WTC11 (cell line): ENCODE measurements around the gene ACP1. TPM values are rescaled to one million over a fixed set of nuclear protein-coding genes. Genes with fewer than 3 reads are reported as not detected.

Experiments used
- ATAC-seq: fragments of 200-7000 bp; cut with Tn5 transposase; 2 replicates; pipeline ENCODE4 v1.10.0; 2021; ENCODE audit warnings: mild to moderate bottlenecking, moderate library complexity
- CTCF ChIA-PET: fragments of 300-600 bp; sonication (Branson Sonifier 250); formaldehyde crosslinking; loops from one replicate; lab custom pipeline; 2021; ENCODE audit warnings: antibody characterized with exemption; lab: Charles Lee
- POLR2A ChIA-PET: fragments of 350-600 bp; sonication (Branson Sonifier 250); formaldehyde crosslinking; loops from one replicate; lab custom pipeline; 2021; ENCODE audit warnings: antibody characterized with exemption; lab: Charles Lee
- DNase-seq: peaks from one replicate; pipeline ENCODE4 v3.0.0; 2021; ENCODE audit warnings: low spot score
- H3K27ac Mint-ChIP-seq: 2 replicates; pipeline ENCODE4 v1.8.0; 2021; ENCODE audit warnings: mixed read lengths
- H3K27me3 Mint-ChIP-seq: 2 replicates; pipeline ENCODE4 v1.8.0; 2021; ENCODE audit warnings: low read depth, mild to moderate bottlenecking, moderate library complexity, mixed read lengths
- H3K36me3 Mint-ChIP-seq: 2 replicates; pipeline ENCODE4 v1.8.0; 2021; ENCODE audit warnings: mixed read lengths
- H3K4me1 Mint-ChIP-seq: 2 replicates; pipeline ENCODE4 v1.8.0; 2022; ENCODE audit warnings: mixed read lengths
- H3K4me3 Mint-ChIP-seq: 2 replicates; pipeline ENCODE4 v1.8.0; 2021; ENCODE audit warnings: mild to moderate bottlenecking, moderate library complexity, mixed read lengths
- H3K9me3 Mint-ChIP-seq: 2 replicates; pipeline ENCODE4 v1.8.0; 2021; ENCODE audit warnings: mixed read lengths
- CBFB ChIP-seq: sonication (generic); formaldehyde crosslinking; IDR thresholded peaks from 2 replicates; pipeline ENCODE4 v1.8.1; 2022; ENCODE audit warnings: mild to moderate bottlenecking, low read depth, missing genetic modification reagents
- CREB1 ChIP-seq: sonication (generic); formaldehyde crosslinking; IDR thresholded peaks from 2 replicates; pipeline ENCODE4 v1.8.0; 2023; ENCODE audit warnings: mild to moderate bottlenecking, missing genetic modification reagents
- ESRRA ChIP-seq: sonication (generic); formaldehyde crosslinking; IDR thresholded peaks from 2 replicates; pipeline ENCODE4 v1.8.1; 2022; ENCODE audit warnings: mild to moderate bottlenecking, missing genetic modification reagents, borderline replicate concordance
- FOXP1 ChIP-seq: sonication (generic); formaldehyde crosslinking; IDR thresholded peaks from 2 replicates; pipeline ENCODE4 v1.8.0; 2022; ENCODE audit warnings: missing genetic modification reagents, mild to moderate bottlenecking, moderate library complexity, borderline replicate concordance
- GTF2I ChIP-seq: fragments of 250-450 bp; sonication (Bioruptor Pico); conservative IDR thresholded peaks from 2 replicates; pipeline ENCODE4 v1.4.0; 2021; ENCODE audit warnings: mild to moderate bottlenecking
- JUN ChIP-seq: sonication (generic); formaldehyde crosslinking; IDR thresholded peaks from 2 replicates; pipeline ENCODE4 v1.8.0; 2023; ENCODE audit warnings: mild to moderate bottlenecking, missing genetic modification reagents
- MYBL2 ChIP-seq: sonication (generic); formaldehyde crosslinking; IDR thresholded peaks from 2 replicates; pipeline ENCODE4 v1.8.1; 2023; ENCODE audit warnings: mild to moderate bottlenecking, moderate library complexity, missing genetic modification reagents
- NR1H2 ChIP-seq: sonication (generic); formaldehyde crosslinking; IDR thresholded peaks from 2 replicates; pipeline ENCODE4 v1.9.0; 2021; ENCODE audit warnings: mild to moderate bottlenecking, moderate library complexity, missing genetic modification reagents
- OVOL2 ChIP-seq: fragments of 250-450 bp; sonication (Bioruptor Pico); IDR thresholded peaks from 2 replicates; pipeline ENCODE4 v1.9.0; 2021; ENCODE audit warnings: mild to moderate bottlenecking, borderline replicate concordance
- RELA ChIP-seq: sonication (generic); formaldehyde crosslinking; IDR thresholded peaks from 2 replicates; pipeline ENCODE4 v1.8.1; 2022; ENCODE audit warnings: missing genetic modification reagents, mild to moderate bottlenecking, borderline replicate concordance
- SOX15 ChIP-seq: fragments of 250-450 bp; sonication (Bioruptor Pico); IDR thresholded peaks from 2 replicates; pipeline ENCODE4 v1.9.0; 2021; ENCODE audit warnings: mild to moderate bottlenecking
- SP1 ChIP-seq: sonication (generic); formaldehyde crosslinking; conservative IDR thresholded peaks from 2 replicates; pipeline ENCODE4 v1.8.1; 2022; ENCODE audit warnings: missing genetic modification reagents
- TCF7 ChIP-seq: sonication (generic); formaldehyde crosslinking; IDR thresholded peaks from 2 replicates; pipeline ENCODE4 v1.8.0; 2022; ENCODE audit warnings: mild to moderate bottlenecking, low read depth, missing genetic modification reagents, moderate library complexity
- TP53 ChIP-seq: sonication (generic); formaldehyde crosslinking; IDR thresholded peaks from 2 replicates; pipeline ENCODE4 v1.8.1; 2023; ENCODE audit warnings: mild to moderate bottlenecking, missing genetic modification reagents
- ZNF232 ChIP-seq: sonication (generic); formaldehyde crosslinking; IDR thresholded peaks from 2 replicates; pipeline ENCODE4 v1.8.0; 2022; ENCODE audit warnings: mild to moderate bottlenecking, missing genetic modification reagents
- ZNF263 ChIP-seq: sonication (generic); formaldehyde crosslinking; IDR thresholded peaks from 2 replicates; pipeline ENCODE4 v1.8.1; 2022; ENCODE audit warnings: low read depth, mild to moderate bottlenecking, moderate library complexity, missing genetic modification reagents
- ZNF396 ChIP-seq: fragments of 250-450 bp; sonication (Bioruptor Pico); IDR thresholded peaks from 2 replicates; pipeline ENCODE4 v1.8.0; 2021; ENCODE audit warnings: mild to moderate bottlenecking, moderate library complexity, borderline replicate concordance
- ZNF416 ChIP-seq: fragments of 250-450 bp; sonication (Bioruptor Pico); IDR thresholded peaks from 2 replicates; pipeline ENCODE4 v1.9.0; 2021; ENCODE audit warnings: mild to moderate bottlenecking, inconsistent platforms
- ZNF671 ChIP-seq: fragments of 250-450 bp; sonication (Bioruptor Pico); IDR thresholded peaks from 2 replicates; pipeline ENCODE4 v1.8.0; 2021; ENCODE audit warnings: mild to moderate bottlenecking
- total RNA-seq: library from RNA; stranded (reverse); gene quantifications from 3 replicates; pipeline ENCODE4 v1.2.3, GENCODE V29; 2021
- TF ChIP-seq, protein P1 (sequence below): sonication (generic); formaldehyde crosslinking; IDR thresholded peaks from 2 replicates; pipeline ENCODE4 v1.8.1; 2022; ENCODE audit warnings: low read depth, mild to moderate bottlenecking, moderate library complexity, missing genetic modification reagents, borderline replicate concordance
- TF ChIP-seq, protein P2 (sequence below): sonication (generic); formaldehyde crosslinking; IDR thresholded peaks from 2 replicates; pipeline ENCODE4 v1.8.0; 2022; ENCODE audit warnings: missing genetic modification reagents
- TF ChIP-seq, protein P3 (sequence below): fragments of 250-450 bp; sonication (Bioruptor Pico); IDR thresholded peaks from 2 replicates; pipeline ENCODE4 v2.1.2; 2022; ENCODE audit warnings: mild to moderate bottlenecking, moderate library complexity
- TF ChIP-seq, protein P4 (sequence below): sonication (generic); formaldehyde crosslinking; IDR thresholded peaks from 2 replicates; pipeline ENCODE4 v1.8.0; 2022; ENCODE audit warnings: mild to moderate bottlenecking, missing genetic modification reagents
- TF ChIP-seq, protein P5 (sequence below): sonication (generic); formaldehyde crosslinking; IDR thresholded peaks from 2 replicates; pipeline ENCODE4 v1.8.1; 2022; ENCODE audit warnings: low read depth, missing genetic modification reagents, borderline replicate concordance
- TF ChIP-seq, protein P6 (sequence below): sonication (generic); formaldehyde crosslinking; IDR thresholded peaks from 2 replicates; pipeline ENCODE4 v1.8.1; 2022; ENCODE audit warnings: missing genetic modification reagents, borderline replicate concordance

Gene ACP1
- total RNA-seq, 1 experiment from 2014 or later: 150 TPM

- ChIA-PET POLR2A (no interaction called here), CTCF (interaction anchor here (1.3 kb wide), 1 partner anchor 23 kb away, joined by 3 read pairs; no protein-coding TSS in a partner anchor)
- H3K9me3 Mint-ChIP-seq: no peaks in the 10 kb centered on the region
- ATAC-seq: no peak
- H3K36me3 Mint-ChIP-seq: peaks cover 23% of the 10 kb centered on the region
- H3K4me1 Mint-ChIP-seq: peaks cover 28% of the 10 kb centered on the region
- no peak overlapping the region for H3K4me3 Mint-ChIP-seq
- no peak overlapping the region; the same call in 1 of the 2 replicates for H3K27ac Mint-ChIP-seq
- TF ChIP-seq GTF2I (CRISPR knock-in tag) (no peak), ZNF263 (CRISPR knock-in tag) (no peak), FOXP1 (CRISPR knock-in tag) (no peak), CBFB (no peak), TCF7 (CRISPR knock-in tag) (no peak), CREB1 (CRISPR knock-in tag) (no peak), TP53 (CRISPR knock-in tag) (no peak), ZNF396 (CRISPR knock-in tag) (no peak), SP1 (CRISPR knock-in tag) (no peak), RELA (CRISPR knock-in tag) (no peak), ZNF416 (CRISPR knock-in tag) (no peak)
- TF ChIP-seq, protein P1, sequence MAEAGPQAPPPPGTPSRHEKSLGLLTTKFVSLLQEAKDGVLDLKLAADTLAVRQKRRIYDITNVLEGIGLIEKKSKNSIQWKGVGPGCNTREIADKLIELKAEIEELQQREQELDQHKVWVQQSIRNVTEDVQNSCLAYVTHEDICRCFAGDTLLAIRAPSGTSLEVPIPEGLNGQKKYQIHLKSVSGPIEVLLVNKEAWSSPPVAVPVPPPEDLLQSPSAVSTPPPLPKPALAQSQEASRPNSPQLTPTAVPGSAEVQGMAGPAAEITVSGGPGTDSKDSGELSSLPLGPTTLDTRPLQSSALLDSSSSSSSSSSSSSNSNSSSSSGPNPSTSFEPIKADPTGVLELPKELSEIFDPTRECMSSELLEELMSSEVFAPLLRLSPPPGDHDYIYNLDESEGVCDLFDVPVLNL (CRISPR knock-in tag): no peak
- TF ChIP-seq, protein P2, sequence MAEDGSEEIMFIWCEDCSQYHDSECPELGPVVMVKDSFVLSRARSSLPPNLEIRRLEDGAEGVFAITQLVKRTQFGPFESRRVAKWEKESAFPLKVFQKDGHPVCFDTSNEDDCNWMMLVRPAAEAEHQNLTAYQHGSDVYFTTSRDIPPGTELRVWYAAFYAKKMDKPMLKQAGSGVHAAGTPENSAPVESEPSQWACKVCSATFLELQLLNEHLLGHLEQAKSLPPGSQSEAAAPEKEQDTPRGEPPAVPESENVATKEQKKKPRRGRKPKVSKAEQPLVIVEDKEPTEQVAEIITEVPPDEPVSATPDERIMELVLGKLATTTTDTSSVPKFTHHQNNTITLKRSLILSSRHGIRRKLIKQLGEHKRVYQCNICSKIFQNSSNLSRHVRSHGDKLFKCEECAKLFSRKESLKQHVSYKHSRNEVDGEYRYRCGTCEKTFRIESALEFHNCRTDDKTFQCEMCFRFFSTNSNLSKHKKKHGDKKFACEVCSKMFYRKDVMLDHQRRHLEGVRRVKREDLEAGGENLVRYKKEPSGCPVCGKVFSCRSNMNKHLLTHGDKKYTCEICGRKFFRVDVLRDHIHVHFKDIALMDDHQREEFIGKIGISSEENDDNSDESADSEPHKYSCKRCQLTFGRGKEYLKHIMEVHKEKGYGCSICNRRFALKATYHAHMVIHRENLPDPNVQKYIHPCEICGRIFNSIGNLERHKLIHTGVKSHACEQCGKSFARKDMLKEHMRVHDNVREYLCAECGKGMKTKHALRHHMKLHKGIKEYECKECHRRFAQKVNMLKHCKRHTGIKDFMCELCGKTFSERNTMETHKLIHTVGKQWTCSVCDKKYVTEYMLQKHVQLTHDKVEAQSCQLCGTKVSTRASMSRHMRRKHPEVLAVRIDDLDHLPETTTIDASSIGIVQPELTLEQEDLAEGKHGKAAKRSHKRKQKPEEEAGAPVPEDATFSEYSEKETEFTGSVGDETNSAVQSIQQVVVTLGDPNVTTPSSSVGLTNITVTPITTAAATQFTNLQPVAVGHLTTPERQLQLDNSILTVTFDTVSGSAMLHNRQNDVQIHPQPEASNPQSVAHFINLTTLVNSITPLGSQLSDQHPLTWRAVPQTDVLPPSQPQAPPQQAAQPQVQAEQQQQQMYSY (CRISPR knock-in tag): no peak
- TF ChIP-seq, protein P3, sequence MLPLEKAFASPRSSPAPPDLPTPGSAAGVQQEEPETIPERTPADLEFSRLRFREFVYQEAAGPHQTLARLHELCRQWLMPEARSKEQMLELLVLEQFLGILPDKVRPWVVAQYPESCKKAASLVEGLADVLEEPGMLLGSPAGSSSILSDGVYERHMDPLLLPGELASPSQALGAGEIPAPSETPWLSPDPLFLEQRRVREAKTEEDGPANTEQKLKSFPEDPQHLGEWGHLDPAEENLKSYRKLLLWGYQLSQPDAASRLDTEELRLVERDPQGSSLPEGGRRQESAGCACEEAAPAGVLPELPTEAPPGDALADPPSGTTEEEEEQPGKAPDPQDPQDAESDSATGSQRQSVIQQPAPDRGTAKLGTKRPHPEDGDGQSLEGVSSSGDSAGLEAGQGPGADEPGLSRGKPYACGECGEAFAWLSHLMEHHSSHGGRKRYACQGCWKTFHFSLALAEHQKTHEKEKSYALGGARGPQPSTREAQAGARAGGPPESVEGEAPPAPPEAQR: no peak
- TF ChIP-seq, protein P4, sequence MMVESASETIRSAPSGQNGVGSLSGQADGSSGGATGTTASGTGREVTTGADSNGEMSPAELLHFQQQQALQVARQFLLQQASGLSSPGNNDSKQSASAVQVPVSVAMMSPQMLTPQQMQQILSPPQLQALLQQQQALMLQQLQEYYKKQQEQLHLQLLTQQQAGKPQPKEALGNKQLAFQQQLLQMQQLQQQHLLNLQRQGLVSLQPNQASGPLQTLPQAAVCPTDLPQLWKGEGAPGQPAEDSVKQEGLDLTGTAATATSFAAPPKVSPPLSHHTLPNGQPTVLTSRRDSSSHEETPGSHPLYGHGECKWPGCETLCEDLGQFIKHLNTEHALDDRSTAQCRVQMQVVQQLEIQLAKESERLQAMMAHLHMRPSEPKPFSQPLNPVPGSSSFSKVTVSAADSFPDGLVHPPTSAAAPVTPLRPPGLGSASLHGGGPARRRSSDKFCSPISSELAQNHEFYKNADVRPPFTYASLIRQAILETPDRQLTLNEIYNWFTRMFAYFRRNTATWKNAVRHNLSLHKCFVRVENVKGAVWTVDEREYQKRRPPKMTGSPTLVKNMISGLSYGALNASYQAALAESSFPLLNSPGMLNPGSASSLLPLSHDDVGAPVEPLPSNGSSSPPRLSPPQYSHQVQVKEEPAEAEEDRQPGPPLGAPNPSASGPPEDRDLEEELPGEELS (CRISPR knock-in tag): no peak
- TF ChIP-seq, protein P5, sequence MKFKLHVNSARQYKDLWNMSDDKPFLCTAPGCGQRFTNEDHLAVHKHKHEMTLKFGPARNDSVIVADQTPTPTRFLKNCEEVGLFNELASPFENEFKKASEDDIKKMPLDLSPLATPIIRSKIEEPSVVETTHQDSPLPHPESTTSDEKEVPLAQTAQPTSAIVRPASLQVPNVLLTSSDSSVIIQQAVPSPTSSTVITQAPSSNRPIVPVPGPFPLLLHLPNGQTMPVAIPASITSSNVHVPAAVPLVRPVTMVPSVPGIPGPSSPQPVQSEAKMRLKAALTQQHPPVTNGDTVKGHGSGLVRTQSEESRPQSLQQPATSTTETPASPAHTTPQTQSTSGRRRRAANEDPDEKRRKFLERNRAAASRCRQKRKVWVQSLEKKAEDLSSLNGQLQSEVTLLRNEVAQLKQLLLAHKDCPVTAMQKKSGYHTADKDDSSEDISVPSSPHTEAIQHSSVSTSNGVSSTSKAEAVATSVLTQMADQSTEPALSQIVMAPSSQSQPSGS (CRISPR knock-in tag): no peak
- TF ChIP-seq, all 79 proteins: peak for 0
- H3K27me3 Mint-ChIP-seq: no peaks in the 10 kb centered on the region
- DNase-seq: no peak
Measured at GRCh38 chr2:271917-272316, 7.2 kb downstream of the ACP1 start.

DNA sequence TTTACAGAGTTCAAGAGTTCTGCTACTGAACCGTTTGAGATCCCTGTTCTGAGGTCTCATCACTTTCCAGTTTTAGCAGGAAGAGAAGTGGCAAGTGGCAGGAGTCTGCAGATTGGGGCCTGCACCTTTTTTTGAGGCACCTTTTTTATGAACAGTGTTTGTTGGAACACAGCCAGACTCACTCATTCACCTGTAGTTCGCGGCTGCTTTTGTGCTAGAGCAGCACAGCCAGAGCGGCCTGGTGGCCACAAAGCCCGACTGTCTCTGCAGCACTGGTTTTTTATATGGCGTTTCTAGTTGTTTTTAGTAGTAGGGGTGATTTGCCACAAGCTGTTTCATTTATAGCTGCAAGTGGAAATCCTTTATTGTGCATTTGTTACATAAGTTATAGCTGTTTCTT is 8.6 kb downstream of the ACP1 start:
- POLR2A ChIA-PET: no interaction called here
- ATAC-seq (no peak), DNase-seq (no peak)
- H3K9me3 Mint-ChIP-seq: no peaks in the 10 kb centered on the region
- H3K4me3 Mint-ChIP-seq: no peak overlapping the region
- CTCF ChIA-PET: no interaction called here
- H3K27ac Mint-ChIP-seq: no peak overlapping the region
- no peaks in the 10 kb centered on the region for H3K27me3 Mint-ChIP-seq
- H3K4me1 Mint-ChIP-seq: peaks cover 16% of the 10 kb centered on the region; the same call in 1 of the 2 replicates
- H3K36me3 Mint-ChIP-seq: peaks cover 38% of the 10 kb centered on the region
- TF ChIP-seq SOX15 (CRISPR knock-in tag): no peak
- TF ChIP-seq, protein P6, sequence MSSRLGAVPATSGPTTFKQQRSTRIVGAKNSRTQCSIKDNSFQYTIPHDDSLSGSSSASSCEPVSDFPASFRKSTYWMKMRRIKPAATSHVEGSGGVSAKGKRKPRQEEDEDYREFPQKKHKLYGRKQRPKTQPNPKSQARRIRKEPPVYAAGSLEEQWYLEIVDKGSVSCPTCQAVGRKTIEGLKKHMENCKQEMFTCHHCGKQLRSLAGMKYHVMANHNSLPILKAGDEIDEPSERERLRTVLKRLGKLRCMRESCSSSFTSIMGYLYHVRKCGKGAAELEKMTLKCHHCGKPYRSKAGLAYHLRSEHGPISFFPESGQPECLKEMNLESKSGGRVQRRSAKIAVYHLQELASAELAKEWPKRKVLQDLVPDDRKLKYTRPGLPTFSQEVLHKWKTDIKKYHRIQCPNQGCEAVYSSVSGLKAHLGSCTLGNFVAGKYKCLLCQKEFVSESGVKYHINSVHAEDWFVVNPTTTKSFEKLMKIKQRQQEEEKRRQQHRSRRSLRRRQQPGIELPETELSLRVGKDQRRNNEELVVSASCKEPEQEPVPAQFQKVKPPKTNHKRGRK (CRISPR knock-in tag): no peak
- no peak for TF ChIP-seq NR1H2 (CRISPR knock-in tag)
- no peak for TF ChIP-seq FOXP1 (CRISPR knock-in tag)
- TF ChIP-seq JUN (CRISPR knock-in tag): no peak
- no peak for TF ChIP-seq ZNF671 (CRISPR knock-in tag)
- no peak for TF ChIP-seq ZNF263 (CRISPR knock-in tag)
- no peak for TF ChIP-seq MYBL2
- TF ChIP-seq ZNF232 (CRISPR knock-in tag): no peak
- no peak for TF ChIP-seq OVOL2 (CRISPR knock-in tag)
- no peak for TF ChIP-seq ESRRA (CRISPR knock-in tag)
